WTC11 (cell line): ENCODE results near the gene LDLRAD3. TPM values are rescaled to one million over a fixed set of nuclear protein-coding genes. Genes with fewer than 3 reads are reported as not detected.

ENCODE experiments used
- ATAC-seq: fragments of 200-7000 bp; cut with Tn5 transposase; 2 replicates; pipeline ENCODE4 v1.10.0; 2021; ENCODE audit warnings: mild to moderate bottlenecking, moderate library complexity
- CTCF ChIA-PET: fragments of 300-600 bp; sonication (Branson Sonifier 250); formaldehyde crosslinking; loops from one replicate; lab custom pipeline; 2021; ENCODE audit warnings: antibody characterized with exemption; lab: Charles Lee
- POLR2A ChIA-PET: fragments of 350-600 bp; sonication (Branson Sonifier 250); formaldehyde crosslinking; loops from one replicate; lab custom pipeline; 2021; ENCODE audit warnings: antibody characterized with exemption; lab: Charles Lee
- DNase-seq: peaks from one replicate; pipeline ENCODE4 v3.0.0; 2021; ENCODE audit warnings: low spot score
- H3K27ac Mint-ChIP-seq: 2 replicates; pipeline ENCODE4 v1.8.0; 2021; ENCODE audit warnings: mixed read lengths
- H3K27me3 Mint-ChIP-seq: 2 replicates; pipeline ENCODE4 v1.8.0; 2021; ENCODE audit warnings: low read depth, mild to moderate bottlenecking, moderate library complexity, mixed read lengths
- H3K36me3 Mint-ChIP-seq: 2 replicates; pipeline ENCODE4 v1.8.0; 2021; ENCODE audit warnings: mixed read lengths
- H3K4me1 Mint-ChIP-seq: 2 replicates; pipeline ENCODE4 v1.8.0; 2022; ENCODE audit warnings: mixed read lengths
- H3K4me3 Mint-ChIP-seq: 2 replicates; pipeline ENCODE4 v1.8.0; 2021; ENCODE audit warnings: mild to moderate bottlenecking, moderate library complexity, mixed read lengths
- H3K9me3 Mint-ChIP-seq: 2 replicates; pipeline ENCODE4 v1.8.0; 2021; ENCODE audit warnings: mixed read lengths
- AFF4 ChIP-seq: sonication (generic); formaldehyde crosslinking; IDR thresholded peaks from 2 replicates; pipeline ENCODE4 v1.8.1; 2023; ENCODE audit warnings: mild to moderate bottlenecking, missing genetic modification reagents, borderline replicate concordance
- ATF2 ChIP-seq: sonication (generic); formaldehyde crosslinking; IDR thresholded peaks from 2 replicates; pipeline ENCODE4 v1.8.1; 2022; ENCODE audit warnings: low read depth, missing genetic modification reagents, borderline replicate concordance
- ATF3 ChIP-seq: sonication (generic); formaldehyde crosslinking; conservative IDR thresholded peaks from 2 replicates; pipeline ENCODE4 v1.8.1; 2022; ENCODE audit warnings: mild to moderate bottlenecking, missing genetic modification reagents
- CREB1 ChIP-seq: sonication (generic); formaldehyde crosslinking; IDR thresholded peaks from 2 replicates; pipeline ENCODE4 v1.8.0; 2023; ENCODE audit warnings: mild to moderate bottlenecking, missing genetic modification reagents
- CREM ChIP-seq: sonication (generic); formaldehyde crosslinking; IDR thresholded peaks from 2 replicates; pipeline ENCODE4 v1.8.1; 2022; ENCODE audit warnings: mild to moderate bottlenecking, missing genetic modification reagents, moderate library complexity
- E2F1 ChIP-seq: sonication (generic); formaldehyde crosslinking; IDR thresholded peaks from 2 replicates; pipeline ENCODE4 v1.8.0; 2022; ENCODE audit warnings: mild to moderate bottlenecking, missing genetic modification reagents
- ELF4 ChIP-seq: sonication (generic); formaldehyde crosslinking; IDR thresholded peaks from 2 replicates; pipeline ENCODE4 v1.8.1; 2022; ENCODE audit warnings: low read depth, mild to moderate bottlenecking, moderate library complexity, missing genetic modification reagents
- ESRRA ChIP-seq: sonication (generic); formaldehyde crosslinking; IDR thresholded peaks from 2 replicates; pipeline ENCODE4 v1.8.1; 2022; ENCODE audit warnings: mild to moderate bottlenecking, missing genetic modification reagents, borderline replicate concordance
- FOXP1 ChIP-seq: sonication (generic); formaldehyde crosslinking; IDR thresholded peaks from 2 replicates; pipeline ENCODE4 v1.8.0; 2022; ENCODE audit warnings: missing genetic modification reagents, mild to moderate bottlenecking, moderate library complexity, borderline replicate concordance
- NFE2L1 ChIP-seq: sonication (generic); formaldehyde crosslinking; IDR thresholded peaks from 2 replicates; pipeline ENCODE4 v1.8.1; 2023; ENCODE audit warnings: missing genetic modification reagents
- SP1 ChIP-seq: sonication (generic); formaldehyde crosslinking; conservative IDR thresholded peaks from 2 replicates; pipeline ENCODE4 v1.8.1; 2022; ENCODE audit warnings: missing genetic modification reagents
- TCF7 ChIP-seq: sonication (generic); formaldehyde crosslinking; IDR thresholded peaks from 2 replicates; pipeline ENCODE4 v1.8.0; 2022; ENCODE audit warnings: mild to moderate bottlenecking, low read depth, missing genetic modification reagents, moderate library complexity
- ZBTB21 ChIP-seq: sonication (generic); formaldehyde crosslinking; IDR thresholded peaks from 2 replicates; pipeline ENCODE4 v1.8.1; 2023; ENCODE audit warnings: mild to moderate bottlenecking, missing genetic modification reagents, borderline replicate concordance
- ZNF263 ChIP-seq: sonication (generic); formaldehyde crosslinking; IDR thresholded peaks from 2 replicates; pipeline ENCODE4 v1.8.1; 2022; ENCODE audit warnings: low read depth, mild to moderate bottlenecking, moderate library complexity, missing genetic modification reagents
- ZNF396 ChIP-seq: fragments of 250-450 bp; sonication (Bioruptor Pico); IDR thresholded peaks from 2 replicates; pipeline ENCODE4 v1.8.0; 2021; ENCODE audit warnings: mild to moderate bottlenecking, moderate library complexity, borderline replicate concordance
- ZNF423 ChIP-seq: fragments of 250-450 bp; sonication (Bioruptor Pico); IDR thresholded peaks from 2 replicates; pipeline ENCODE4 v2.1.2; 2022; ENCODE audit warnings: mild to moderate bottlenecking, moderate library complexity
- total RNA-seq: library from RNA; stranded (reverse); gene quantifications from 3 replicates; pipeline ENCODE4 v1.2.3, GENCODE V29; 2021
- TF ChIP-seq, protein P1 (sequence below): fragments of 250-450 bp; sonication (Bioruptor Pico); IDR thresholded peaks from 2 replicates; pipeline ENCODE4 v1.9.0; 2021; ENCODE audit warnings: mild to moderate bottlenecking, borderline replicate concordance
- TF ChIP-seq, protein P2 (sequence below): sonication (generic); formaldehyde crosslinking; IDR thresholded peaks from 2 replicates; pipeline ENCODE4 v1.8.1; 2023; ENCODE audit warnings: mild to moderate bottlenecking, missing genetic modification reagents
- TF ChIP-seq, protein P3 (sequence below): fragments of 250-450 bp; sonication (Bioruptor Pico); IDR thresholded peaks from 2 replicates; pipeline ENCODE4 v1.9.0; 2021; ENCODE audit warnings: moderate library complexity, mild to moderate bottlenecking, inconsistent platforms, borderline replicate concordance

LDLRAD3 gene
- total RNA-seq, 1 experiment from 2014 or later, result 14.5 TPM

- TF ChIP-seq ZNF263 (no peak), ELF4 (no peak), ZNF423 (CRISPR knock-in tag) (no peak), CREB1 (no peak), ZNF396 (CRISPR knock-in tag) (no peak), E2F1 (CRISPR knock-in tag) (no peak), NFE2L1 (CRISPR knock-in tag) (no peak), AFF4 (no peak)
- TF ChIP-seq, protein P1, sequence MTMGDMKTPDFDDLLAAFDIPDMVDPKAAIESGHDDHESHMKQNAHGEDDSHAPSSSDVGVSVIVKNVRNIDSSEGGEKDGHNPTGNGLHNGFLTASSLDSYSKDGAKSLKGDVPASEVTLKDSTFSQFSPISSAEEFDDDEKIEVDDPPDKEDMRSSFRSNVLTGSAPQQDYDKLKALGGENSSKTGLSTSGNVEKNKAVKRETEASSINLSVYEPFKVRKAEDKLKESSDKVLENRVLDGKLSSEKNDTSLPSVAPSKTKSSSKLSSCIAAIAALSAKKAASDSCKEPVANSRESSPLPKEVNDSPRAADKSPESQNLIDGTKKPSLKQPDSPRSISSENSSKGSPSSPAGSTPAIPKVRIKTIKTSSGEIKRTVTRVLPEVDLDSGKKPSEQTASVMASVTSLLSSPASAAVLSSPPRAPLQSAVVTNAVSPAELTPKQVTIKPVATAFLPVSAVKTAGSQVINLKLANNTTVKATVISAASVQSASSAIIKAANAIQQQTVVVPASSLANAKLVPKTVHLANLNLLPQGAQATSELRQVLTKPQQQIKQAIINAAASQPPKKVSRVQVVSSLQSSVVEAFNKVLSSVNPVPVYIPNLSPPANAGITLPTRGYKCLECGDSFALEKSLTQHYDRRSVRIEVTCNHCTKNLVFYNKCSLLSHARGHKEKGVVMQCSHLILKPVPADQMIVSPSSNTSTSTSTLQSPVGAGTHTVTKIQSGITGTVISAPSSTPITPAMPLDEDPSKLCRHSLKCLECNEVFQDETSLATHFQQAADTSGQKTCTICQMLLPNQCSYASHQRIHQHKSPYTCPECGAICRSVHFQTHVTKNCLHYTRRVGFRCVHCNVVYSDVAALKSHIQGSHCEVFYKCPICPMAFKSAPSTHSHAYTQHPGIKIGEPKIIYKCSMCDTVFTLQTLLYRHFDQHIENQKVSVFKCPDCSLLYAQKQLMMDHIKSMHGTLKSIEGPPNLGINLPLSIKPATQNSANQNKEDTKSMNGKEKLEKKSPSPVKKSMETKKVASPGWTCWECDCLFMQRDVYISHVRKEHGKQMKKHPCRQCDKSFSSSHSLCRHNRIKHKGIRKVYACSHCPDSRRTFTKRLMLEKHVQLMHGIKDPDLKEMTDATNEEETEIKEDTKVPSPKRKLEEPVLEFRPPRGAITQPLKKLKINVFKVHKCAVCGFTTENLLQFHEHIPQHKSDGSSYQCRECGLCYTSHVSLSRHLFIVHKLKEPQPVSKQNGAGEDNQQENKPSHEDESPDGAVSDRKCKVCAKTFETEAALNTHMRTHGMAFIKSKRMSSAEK (CRISPR knock-in tag), result no peak
These were observed 328.0 kb downstream of the LDLRAD3 start (continued) for GRCh38 chr11:36271794-36272407.

GRCh38 chr11:36273110-36273509 is 329.2 kb downstream of the LDLRAD3 start:
- DNase-seq, result no peak
- Mint-ChIP-seq H3K27ac (no peak overlapping the region), H3K4me3 (no peak overlapping the region), H3K4me1 (no peaks in the 10 kb centered on the region), H3K9me3 (no peaks in the 10 kb centered on the region), H3K27me3 (no peaks in the 10 kb centered on the region)
- ATAC-seq, result no peak
- TF ChIP-seq FOXP1 (CRISPR knock-in tag), result no peak
- TF ChIP-seq TCF7, result no peak
- no peak for TF ChIP-seq CREM (CRISPR knock-in tag)
- TF ChIP-seq SP1 (CRISPR knock-in tag), result no peak
- TF ChIP-seq ATF2, result no peak
- TF ChIP-seq, protein P2, sequence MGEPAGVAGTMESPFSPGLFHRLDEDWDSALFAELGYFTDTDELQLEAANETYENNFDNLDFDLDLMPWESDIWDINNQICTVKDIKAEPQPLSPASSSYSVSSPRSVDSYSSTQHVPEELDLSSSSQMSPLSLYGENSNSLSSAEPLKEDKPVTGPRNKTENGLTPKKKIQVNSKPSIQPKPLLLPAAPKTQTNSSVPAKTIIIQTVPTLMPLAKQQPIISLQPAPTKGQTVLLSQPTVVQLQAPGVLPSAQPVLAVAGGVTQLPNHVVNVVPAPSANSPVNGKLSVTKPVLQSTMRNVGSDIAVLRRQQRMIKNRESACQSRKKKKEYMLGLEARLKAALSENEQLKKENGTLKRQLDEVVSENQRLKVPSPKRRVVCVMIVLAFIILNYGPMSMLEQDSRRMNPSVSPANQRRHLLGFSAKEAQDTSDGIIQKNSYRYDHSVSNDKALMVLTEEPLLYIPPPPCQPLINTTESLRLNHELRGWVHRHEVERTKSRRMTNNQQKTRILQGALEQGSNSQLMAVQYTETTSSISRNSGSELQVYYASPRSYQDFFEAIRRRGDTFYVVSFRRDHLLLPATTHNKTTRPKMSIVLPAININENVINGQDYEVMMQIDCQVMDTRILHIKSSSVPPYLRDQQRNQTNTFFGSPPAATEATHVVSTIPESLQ (CRISPR knock-in tag), result no peak
- TF ChIP-seq, protein P3, sequence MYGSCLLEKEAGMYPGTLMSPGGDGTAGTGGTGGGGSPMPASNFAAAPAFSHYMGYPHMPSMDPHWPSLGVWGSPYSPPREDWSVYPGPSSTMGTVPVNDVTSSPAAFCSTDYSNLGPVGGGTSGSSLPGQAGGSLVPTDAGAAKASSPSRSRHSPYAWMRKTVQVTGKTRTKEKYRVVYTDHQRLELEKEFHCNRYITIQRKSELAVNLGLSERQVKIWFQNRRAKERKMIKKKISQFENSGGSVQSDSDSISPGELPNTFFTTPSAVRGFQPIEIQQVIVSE (CRISPR knock-in tag), result no peak
- no peak for TF ChIP-seq ATF3 (CRISPR knock-in tag)
- no peak for TF ChIP-seq ZBTB21
- TF ChIP-seq ESRRA (CRISPR knock-in tag), result no peak
- TF ChIP-seq, all 79 proteins: peak for 0
- peaks cover 16% of the 10 kb centered on the region for H3K36me3 Mint-ChIP-seq
- ChIA-PET POLR2A (no interaction called here), CTCF (interaction anchor here (0.6 to 5.1 kb wide), 4 partner anchors 44 to 451 kb away, joined by 3 to 26 read pairs (median 6); no protein-coding TSS in a partner anchor)
